SK-N-MC (cell line): Measurements from ENCODE around the gene SNAI1.

Source experiments
- EZH2 ChIP-seq: fragments of 200-600 bp; sonication (generic); IDR thresholded peaks from one replicate; pipeline ENCODE4 v1.6.1; 2017; ENCODE audit warnings: antibody characterized with exemption
- POLR2AphosphoS5 ChIP-seq: IDR thresholded peaks from 2 replicates; pipeline ENCODE4 v1.6.1; 2012; ENCODE audit warnings: mild to moderate bottlenecking, low read depth, low read length, borderline replicate concordance

DNA sequence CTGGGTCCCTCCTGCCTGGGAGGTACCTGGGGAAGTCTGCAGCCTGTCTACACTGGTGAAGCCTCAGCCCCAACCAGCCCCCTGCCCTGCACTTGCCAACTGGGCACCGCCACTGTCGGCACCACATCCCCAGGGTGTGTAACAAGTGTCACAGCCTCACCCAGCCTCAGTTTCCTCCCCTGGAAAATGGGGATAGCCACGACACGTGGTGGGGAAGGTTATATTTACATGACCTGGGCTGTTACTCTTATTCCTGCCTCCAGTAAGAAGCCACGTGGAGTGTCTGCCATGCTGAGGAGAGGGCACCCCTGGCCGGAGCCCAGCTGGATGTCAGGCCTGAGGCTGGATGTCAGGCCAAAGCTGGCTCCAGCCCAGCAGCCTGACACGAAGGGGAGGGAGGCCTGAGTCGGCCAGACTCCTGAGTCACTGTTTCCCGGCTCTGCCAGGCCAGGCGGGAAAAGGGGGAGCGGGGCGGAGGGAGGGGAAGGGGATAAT is 44.9 kb downstream of the SNAI1 start:
- no peak for TF ChIP-seq EZH2
- no peak for TF ChIP-seq POLR2AphosphoS5
